Lung (tissue), 12 donors: ENCODE results near the gene ZFYVE19. TPM values are rescaled to one million over a fixed set of nuclear protein-coding genes. Genes with fewer than 3 reads are reported as not detected.
A peak's percentile ranks its signal among the peaks of the same experiment; 100 is the strongest.

ENCODE experiments used
- ATAC-seq: fragments of 200-7000 bp; cut with Tn5 transposase; one replicate; pipeline ENCODE4 v1.9.1; 2020; ENCODE audit warnings: moderate number of reproducible peaks; ENCODE audit not compliant: insufficient read depth, low FRiP score
- DNase-seq, 3 donors: peaks; one replicate each; pipeline ENCODE4 v3.0.0-alpha.2; 2013 to 2017
- H3K27ac ChIP-seq, 2 donors: one replicate each; pipeline ENCODE4 v1.5.1; 2013; ENCODE audit warnings: mild to moderate bottlenecking in 2 of 2, moderate library complexity in 2 of 2, control low read depth in 1 of 2, inconsistent platforms in 1 of 2, low read depth in 1 of 2, low read length in 1 of 2
- H3K27me3 ChIP-seq, 3 donors: one replicate each; pipeline ENCODE4 v1.5.1; 2013; ENCODE audit warnings: low read length in 2 of 3; ENCODE audit not compliant: control insufficient read depth in 3 of 3, insufficient read depth in 3 of 3
- H3K36me3 ChIP-seq, 4 donors: one replicate each; pipeline ENCODE4 v1.5.1; 2013; ENCODE audit warnings: low read length in 4 of 4, mild to moderate bottlenecking in 1 of 4, moderate library complexity in 1 of 4; ENCODE audit not compliant: control insufficient read depth in 4 of 4, insufficient read depth in 4 of 4
- H3K4me1 ChIP-seq, 5 donors: one replicate each; pipeline ENCODE4 v1.5.1; 2013; ENCODE audit warnings: low read length in 5 of 5, mild to moderate bottlenecking in 2 of 5, moderate library complexity in 1 of 5; ENCODE audit not compliant: control insufficient read depth in 5 of 5, insufficient read depth in 5 of 5
- H3K4me3 ChIP-seq: one replicate; pipeline ENCODE4 v1.5.1; 2013; ENCODE audit warnings: mild to moderate bottlenecking, control low read depth, moderate library complexity
- H3K9ac ChIP-seq, 2 donors: one replicate each; pipeline ENCODE4 v1.5.1; 2013; ENCODE audit warnings: low read length in 2 of 2, control low read depth in 1 of 2; ENCODE audit not compliant: insufficient read depth in 1 of 2
- H3K9me3 ChIP-seq, 4 donors: one replicate each; pipeline ENCODE4 v1.5.1; 2013; ENCODE audit warnings: low read length in 3 of 4, mild to moderate bottlenecking in 1 of 4, moderate library complexity in 1 of 4; ENCODE audit not compliant: control insufficient read depth in 4 of 4, insufficient read depth in 3 of 4
- WGBS, 2 donors: extraction: QIAGEN DNeasy Blood & Tissue Kit; methylation state at CpG; one replicate each; pipeline ENCODE4 v1.1.7; 2013; 5-methylcytosine and 5-hydroxymethylcytosine counted together
- polyA plus RNA-seq, 2 donors: library from polyadenylated mRNA; stranded (reverse); fragments of 200-250 nt; gene quantifications; one replicate each; pipeline ENCODE4 v1.2.1, GENCODE V29; 2013
- total RNA-seq, 2 donors: library from RNA; depleted of rRNA in 1 of 2; stranded (reverse); fragments of >200 nt in 1 of 2; gene quantifications; one replicate each; pipeline ENCODE4 v1.2.1, GENCODE V29; 2014 to 2021
- TF ChIP-seq, protein P1 (sequence below): IDR thresholded peaks from 2 replicates; pipeline ENCODE4 v1.5.1; 2012; ENCODE audit warnings: mild to moderate bottlenecking; ENCODE audit errors: control extremely low read depth, extremely low read depth
- donor health status: control.
- donor health status: control.
- donor health status: Bipolar disorder and iron deficiency.
- donor health status: healthy.
- donor health status: DM: yes; HTN: yes; CAD: no.

Gene ZFYVE19
- total and polyA plus RNA-seq, 4 donors, result 17.3 to 25.0 (median 21.2) TPM

DNA sequence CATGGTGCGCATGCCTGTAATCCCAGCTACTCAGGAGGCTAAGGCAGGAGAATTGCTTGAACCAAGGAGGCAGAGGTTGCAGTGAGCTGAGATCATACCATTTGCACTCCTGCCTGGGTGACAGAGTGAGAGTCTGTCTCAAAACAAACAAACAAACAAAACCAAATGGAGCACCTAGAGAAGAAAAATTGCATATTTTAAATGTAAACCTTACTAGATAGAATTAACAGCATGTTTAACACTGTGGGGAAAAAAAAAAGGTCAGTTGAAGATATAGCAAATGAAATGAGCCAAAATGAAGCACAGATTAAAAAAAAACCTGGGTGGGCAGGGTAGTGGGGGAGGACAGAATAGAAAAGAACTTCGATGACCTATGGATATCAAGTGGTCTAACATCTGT, 14.3 kb downstream of the ZFYVE19 start:
- ATAC-seq (no peak), DNase-seq (no peak)
- no peaks in the 10 kb centered on the region for H3K27me3 ChIP-seq
- H3K36me3 ChIP-seq, result no peaks in the 10 kb centered on the region
- H3K9me3 ChIP-seq, result no peaks in the 10 kb centered on the region
- TF ChIP-seq, protein P1, sequence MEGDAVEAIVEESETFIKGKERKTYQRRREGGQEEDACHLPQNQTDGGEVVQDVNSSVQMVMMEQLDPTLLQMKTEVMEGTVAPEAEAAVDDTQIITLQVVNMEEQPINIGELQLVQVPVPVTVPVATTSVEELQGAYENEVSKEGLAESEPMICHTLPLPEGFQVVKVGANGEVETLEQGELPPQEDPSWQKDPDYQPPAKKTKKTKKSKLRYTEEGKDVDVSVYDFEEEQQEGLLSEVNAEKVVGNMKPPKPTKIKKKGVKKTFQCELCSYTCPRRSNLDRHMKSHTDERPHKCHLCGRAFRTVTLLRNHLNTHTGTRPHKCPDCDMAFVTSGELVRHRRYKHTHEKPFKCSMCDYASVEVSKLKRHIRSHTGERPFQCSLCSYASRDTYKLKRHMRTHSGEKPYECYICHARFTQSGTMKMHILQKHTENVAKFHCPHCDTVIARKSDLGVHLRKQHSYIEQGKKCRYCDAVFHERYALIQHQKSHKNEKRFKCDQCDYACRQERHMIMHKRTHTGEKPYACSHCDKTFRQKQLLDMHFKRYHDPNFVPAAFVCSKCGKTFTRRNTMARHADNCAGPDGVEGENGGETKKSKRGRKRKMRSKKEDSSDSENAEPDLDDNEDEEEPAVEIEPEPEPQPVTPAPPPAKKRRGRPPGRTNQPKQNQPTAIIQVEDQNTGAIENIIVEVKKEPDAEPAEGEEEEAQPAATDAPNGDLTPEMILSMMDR, result no peak
- no peak overlapping the region for H3K4me3 ChIP-seq
- no peak overlapping the region for H3K9ac ChIP-seq
- H3K27ac ChIP-seq, result no peak overlapping the region
- peaks cover 0 to 15% (median under 1%) of the 10 kb centered on the region in 5 donors for H3K4me1 ChIP-seq
- WGBS, 2 donors, result 91 to 100% methylated on average over 2 of the region's 2 CpGs

DNA sequence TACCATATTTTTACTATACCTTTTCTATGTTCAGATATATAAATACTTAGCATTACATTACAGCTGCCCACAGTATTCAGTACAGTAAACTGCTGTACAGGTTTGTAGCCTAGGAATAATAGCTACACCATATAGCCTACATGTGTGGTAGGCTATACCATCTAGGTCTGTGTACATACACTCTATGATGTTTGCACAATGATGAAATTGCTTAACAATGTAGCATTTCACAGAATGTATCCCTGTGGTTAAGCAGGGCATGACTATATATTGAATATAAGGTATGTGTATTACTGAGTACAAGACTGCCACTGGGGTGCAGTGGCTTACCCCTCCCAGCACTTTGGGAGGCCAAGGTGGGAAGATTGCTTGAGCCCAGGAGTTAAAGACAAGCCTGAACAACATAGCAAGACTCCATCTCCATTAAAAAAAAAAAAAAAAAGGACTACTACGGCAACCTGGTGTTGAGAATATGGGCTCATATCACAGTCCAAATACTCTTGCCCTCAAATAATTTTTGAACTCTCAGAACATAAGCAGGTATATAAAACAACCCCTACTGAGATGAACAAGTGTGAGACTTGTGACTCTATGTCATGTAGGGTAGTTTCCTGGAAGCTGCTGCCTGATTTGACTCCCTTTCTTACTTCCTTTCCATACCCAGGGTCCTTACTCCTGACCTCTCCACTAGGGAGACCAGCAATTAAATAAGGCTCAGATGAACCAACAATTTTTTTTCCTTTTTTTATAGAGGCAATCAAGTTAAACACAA, 16.9 kb downstream of the ZFYVE19 start:
- WGBS, 2 donors, result 79 to 96% methylated on average over 1 of the region's 1 CpG
- DNase-seq, result peak in 2 of 3 donors; percentile 15 to 26
- H3K9ac ChIP-seq, result no peak overlapping the region
- TF ChIP-seq, protein P1, result no peak
- H3K4me1 ChIP-seq, result peaks cover 0 to 15% (median 0%) of the 10 kb centered on the region in 5 donors
- H3K4me3 ChIP-seq, result no peak overlapping the region
- H3K27ac ChIP-seq, result no peak overlapping the region
- no peak for ATAC-seq
- H3K36me3 ChIP-seq, result no peaks in the 10 kb centered on the region
- no peaks in the 10 kb centered on the region for H3K9me3 ChIP-seq
- H3K27me3 ChIP-seq, result no peaks in the 10 kb centered on the region

DNA sequence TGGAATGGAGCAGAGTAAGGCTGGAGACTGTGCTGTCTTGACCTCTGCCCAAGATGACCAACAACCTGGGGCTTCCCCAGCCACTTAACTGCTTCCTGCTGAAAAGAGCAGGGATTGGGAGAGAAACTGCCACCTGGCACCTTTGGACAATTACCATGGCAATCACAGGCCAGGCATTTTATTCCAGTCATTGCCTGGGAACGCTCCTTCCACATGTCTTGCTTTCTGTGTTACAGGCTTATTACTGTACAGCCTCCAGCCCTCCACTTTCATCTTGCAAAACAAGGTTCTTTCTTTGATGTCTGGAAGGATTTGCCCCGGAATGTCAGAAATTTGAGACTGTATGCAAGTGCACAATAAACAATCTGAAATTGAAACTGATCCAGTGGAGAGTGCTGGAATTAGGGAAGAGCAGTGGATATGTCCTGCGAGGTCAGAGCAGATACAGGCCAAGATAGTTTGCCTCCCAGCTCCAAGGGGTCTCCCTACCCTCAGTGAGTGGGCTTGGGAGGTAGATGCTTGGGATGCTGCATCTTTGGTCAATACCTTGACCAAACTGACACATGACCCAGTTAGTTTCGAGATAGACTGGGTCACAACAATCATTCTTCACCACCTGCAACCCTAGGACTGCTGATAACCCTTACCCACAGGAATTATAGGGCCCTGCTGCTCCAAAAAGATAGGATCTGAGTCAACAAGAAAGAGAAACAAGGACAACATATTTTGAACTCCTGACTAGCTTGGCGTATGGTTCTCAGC, 19.0 kb downstream of the ZFYVE19 start:
- peaks cover 0 to 15% (median 0%) of the 10 kb centered on the region in 5 donors for H3K4me1 ChIP-seq
- H3K9ac ChIP-seq, result no peak overlapping the region
- no peak overlapping the region for H3K4me3 ChIP-seq
- H3K27me3 ChIP-seq, result no peaks in the 10 kb centered on the region
- H3K36me3 ChIP-seq, result no peaks in the 10 kb centered on the region
- H3K9me3 ChIP-seq, result no peaks in the 10 kb centered on the region
- H3K27ac ChIP-seq, result no peak overlapping the region
- 61 to 78% methylated on average over 5 of the region's 5 CpGs for WGBS, 2 donors
- DNase-seq, result peak in 2 of 3 donors; percentile 22 to 42
- ATAC-seq, result no peak
- TF ChIP-seq, protein P1, result no peak
